Fibroblast of skin of right quadriceps (primary cell): ENCODE results near the gene GALNT2.
A peak's percentile ranks its signal among the peaks of the same experiment; 100 is the strongest.

ENCODE experiments used
- DNase-seq: peaks from one replicate; pipeline ENCODE4 v3.0.0-alpha.2; 2013

GALNT2 gene

GRCh38 chr1:230073371-230074035 is 6.5 kb downstream of the GALNT2 start:
- DNase-seq, result peak; percentile 83

DNA sequence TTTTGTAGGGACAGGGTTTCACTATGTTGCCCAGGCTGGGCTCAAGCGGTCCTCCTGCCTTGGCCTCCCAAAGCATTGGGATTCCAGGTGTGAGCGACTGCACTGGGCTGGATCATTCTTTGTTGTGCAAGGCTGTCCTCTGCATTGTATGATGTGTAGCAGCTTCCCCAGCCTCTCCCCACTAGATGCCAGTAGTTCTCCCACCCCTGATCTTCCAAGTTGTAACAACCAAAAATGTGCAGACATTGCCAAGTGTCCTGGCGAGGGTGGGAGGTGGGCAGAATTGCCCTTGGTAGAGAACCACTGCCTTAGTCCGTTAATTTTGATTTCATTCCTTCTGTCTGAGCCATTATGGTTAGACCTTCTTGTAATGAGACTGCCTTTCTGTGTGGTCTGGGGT is 7.2 kb downstream of the GALNT2 start:
- no peak for DNase-seq

DNA sequence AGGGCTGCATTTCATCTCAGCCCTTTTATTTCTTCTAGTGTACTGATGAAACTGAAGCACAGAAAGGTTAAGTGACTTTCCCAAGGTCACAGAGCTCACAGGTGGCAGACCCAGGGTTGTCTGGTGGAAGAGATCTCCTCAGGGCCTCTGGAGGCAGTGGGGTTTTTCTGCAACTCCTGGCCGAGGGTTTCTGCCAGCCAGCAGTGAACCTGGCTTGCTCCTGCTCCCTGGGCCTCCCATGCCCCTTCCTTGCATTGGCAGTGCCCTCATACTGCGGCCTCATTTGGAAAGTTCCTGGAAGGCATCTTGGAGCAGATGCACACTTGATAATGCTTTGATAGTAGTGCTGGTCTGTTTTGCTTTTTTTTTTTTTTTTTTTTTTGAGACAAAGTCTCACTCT is 7.7 kb downstream of the GALNT2 start:
- no peak for DNase-seq

DNA sequence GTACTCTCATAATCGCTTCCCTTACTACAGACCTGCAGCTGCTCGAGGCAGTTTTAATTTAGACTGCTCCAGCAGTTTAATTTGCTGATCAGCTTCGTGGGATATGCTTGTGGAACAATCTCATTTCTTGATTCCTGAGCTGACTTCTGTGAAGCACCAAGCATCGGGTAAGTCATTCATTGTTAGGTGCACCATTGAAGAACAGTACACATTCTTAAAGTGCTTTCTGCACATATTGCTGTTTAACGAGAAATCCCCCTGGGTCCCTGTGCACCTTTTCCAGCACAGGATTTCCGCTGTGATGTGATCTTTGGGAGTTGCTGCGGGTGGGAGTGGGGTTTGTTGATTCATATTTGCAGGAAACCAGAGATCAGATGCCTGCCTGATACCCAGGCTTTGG is 9.1 kb downstream of the GALNT2 start:
- no peak for DNase-seq

- no peak for DNase-seq
Observed at GRCh38 chr1:230077011-230077410, 10.0 kb downstream of the GALNT2 start.

DNA sequence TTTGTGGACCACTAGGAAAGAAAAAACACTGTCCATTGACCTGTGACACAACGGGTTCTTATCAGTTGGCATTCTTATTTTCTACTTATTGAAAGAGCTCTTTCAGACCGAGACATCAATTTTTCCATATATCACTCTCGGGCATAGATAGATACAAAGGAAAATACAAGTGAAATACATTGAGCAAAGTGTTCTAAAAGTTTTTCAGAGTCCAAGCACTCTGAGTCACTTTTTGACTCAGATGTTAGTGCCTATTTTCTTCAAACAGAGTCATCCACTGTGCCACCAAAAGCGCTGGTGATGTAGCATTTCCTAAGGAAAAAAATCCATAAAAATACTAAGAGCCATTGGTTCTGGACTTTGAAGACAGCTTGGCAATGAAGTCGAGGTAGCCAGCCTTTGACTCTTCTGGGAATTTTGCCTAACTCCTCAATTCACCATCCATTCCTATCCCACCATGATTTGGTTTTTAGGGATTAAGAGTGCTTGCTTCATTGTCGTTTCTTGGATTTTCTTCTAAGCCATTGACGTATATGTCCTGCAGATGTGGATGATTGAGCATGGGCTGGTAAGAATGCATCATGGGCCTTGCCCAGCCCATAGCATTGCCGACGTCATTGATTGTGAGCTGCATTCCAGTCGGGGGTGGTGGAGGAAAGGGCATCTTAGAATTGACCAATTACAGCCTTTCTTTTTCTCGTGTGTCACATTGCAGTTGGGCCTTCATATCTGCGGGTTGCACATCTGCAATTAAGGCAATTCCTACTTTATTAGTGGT is 10.6 kb downstream of the GALNT2 start:
- DNase-seq, result peak; percentile 78

GRCh38 chr1:230079199-230080024 is 12.4 kb downstream of the GALNT2 start:
- DNase-seq, result no peak

- DNase-seq, result no peak
Observed at GRCh38 chr1:230080822-230081221, 13.8 kb downstream of the GALNT2 start.

DNA sequence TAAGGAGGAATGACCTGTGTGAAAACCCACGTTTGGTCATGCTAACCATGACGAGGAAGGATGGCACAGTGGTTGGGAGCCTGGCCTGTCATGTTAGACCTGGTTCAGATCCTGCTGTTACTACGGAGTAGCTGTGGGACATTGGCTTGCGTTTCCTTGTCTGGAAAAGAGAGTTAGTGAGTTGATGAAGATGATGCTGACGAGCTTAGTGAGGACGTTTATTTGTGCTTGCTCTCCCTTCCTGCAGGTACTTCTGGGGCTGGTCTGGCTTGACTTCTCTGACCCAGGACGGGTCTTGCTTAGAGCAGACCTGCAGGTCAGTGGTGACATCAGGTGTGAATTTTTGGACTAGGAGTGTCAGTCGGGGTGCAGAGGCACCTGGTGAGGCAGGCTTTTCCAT is 14.7 kb downstream of the GALNT2 start:
- no peak for DNase-seq

GRCh38 chr1:230082211-230082610 is 15.2 kb downstream of the GALNT2 start:
- DNase-seq, result no peak

- DNase-seq, result no peak
Observed at GRCh38 chr1:230083053-230083452, 16.0 kb downstream of the GALNT2 start.

DNA sequence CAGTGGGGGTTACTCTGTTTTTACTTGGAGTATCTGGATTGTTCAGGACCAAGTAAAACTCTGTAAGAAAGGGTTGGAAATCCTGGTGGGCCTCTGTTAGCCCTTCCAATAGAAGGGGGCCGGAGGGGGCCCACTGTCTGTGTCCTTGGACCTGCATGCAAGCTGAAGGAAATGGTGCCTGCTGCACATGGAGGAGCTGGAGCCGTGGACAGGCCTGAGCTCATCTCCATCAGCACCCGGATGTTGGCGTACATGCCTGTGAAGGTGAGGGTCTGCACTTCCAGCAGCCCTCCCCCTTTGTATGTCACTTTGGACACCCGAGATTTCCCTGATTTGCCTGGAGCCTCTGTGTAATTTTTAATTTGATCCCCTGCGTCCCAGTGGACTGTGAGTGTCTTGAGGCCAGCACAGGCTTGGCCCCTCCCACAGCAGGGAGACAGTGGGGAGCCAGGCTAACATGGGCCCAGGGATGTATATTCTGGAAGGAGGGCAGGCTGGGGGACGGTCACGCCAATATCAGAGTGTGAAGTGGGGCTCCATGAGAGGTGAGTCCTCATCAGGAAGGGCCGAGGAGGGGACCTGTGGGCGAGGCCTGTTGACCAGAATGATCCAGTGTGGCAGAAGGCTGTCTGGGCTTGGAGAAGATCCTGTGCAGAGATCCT is 16.8 kb downstream of the GALNT2 start:
- no peak for DNase-seq

- DNase-seq, result peak; percentile 98
Observed at GRCh38 chr1:230084408-230085177, 17.6 kb downstream of the GALNT2 start.

- no peak for DNase-seq
Observed at GRCh38 chr1:230085178-230085515, 18.1 kb downstream of the GALNT2 start.

- DNase-seq, result no peak
Observed at GRCh38 chr1:230086151-230086550, 19.1 kb downstream of the GALNT2 start.

GRCh38 chr1:230087028-230087716 is 20.1 kb downstream of the GALNT2 start:
- no peak for DNase-seq

GRCh38 chr1:230087717-230088105 is 20.7 kb downstream of the GALNT2 start:
- no peak for DNase-seq

DNA sequence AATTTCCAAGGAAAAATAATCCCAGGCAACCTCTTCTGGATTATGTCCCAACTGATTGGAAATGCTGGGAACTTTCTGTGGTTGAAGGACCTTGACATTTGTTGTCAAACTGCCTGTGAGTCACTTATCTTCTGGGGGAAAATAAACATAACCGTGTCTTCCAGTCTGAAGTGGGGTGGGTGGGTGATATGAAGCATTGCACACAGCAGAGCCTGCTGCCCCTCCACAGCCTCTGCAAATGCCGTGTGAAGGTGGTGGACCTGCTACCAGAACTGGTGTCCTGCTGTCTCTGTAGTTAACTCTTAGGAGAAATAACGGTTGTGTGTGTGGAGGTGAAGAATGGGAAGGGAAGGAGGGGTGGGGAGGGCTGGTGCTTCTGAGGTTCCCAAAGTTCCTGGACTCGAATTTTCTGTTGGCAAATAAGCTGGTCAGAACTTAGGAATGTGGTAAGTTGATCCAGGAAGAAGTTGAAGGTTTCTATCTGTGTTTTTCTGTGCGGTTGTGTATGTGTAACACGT is 23.2 kb downstream of the GALNT2 start:
- peak; percentile 78 for DNase-seq

GRCh38 chr1:230091473-230092231 is 24.6 kb downstream of the GALNT2 start:
- peak; percentile 60 for DNase-seq

DNA sequence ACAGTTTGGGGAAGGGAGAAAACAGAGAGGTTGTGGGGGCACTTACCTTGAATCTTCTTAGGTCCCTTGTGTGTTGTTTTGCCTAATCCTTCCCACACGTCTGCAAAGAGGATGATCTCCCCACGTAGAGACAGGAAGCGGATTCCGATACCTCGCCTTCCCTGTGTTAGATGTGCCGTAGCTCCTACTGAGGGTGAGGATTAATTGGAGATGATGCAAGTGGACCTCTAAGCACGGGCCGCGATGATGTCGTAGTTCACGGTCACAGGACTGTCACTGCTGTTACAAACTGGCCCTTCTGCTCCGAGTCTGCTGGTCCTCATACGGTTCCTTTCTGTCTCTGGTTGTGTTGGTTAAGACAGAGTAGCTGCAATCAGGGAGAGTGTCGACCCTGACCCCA is 27.7 kb downstream of the GALNT2 start:
- DNase-seq, result no peak

- no peak for DNase-seq
Observed at GRCh38 chr1:230095938-230096337, 28.9 kb downstream of the GALNT2 start.
